ENCODE data around the gene MAPKAPK2.

MAPKAPK2 gene

GRCh38 chr1:206703661-206704060 is 19.0 kb downstream of the MAPKAPK2 start:
- Histone ChIP-seq H3K27ac (ENCODE audit: low read length) (no peak overlapping the region), H3K4me1 (ENCODE audit: control insufficient read depth, insufficient read depth, low read length) (peaks cover 63% of the 10 kb centered on the region), H3K4me3 (ENCODE audit: low read length in 2 of 2) (no peak overlapping the region), H3K9ac (ENCODE audit: low read length in 2 of 2) (no peak overlapping the region), H3K36me3 (ENCODE audit: control insufficient read depth in 2 of 2, insufficient read depth in 2 of 2, low read length in 2 of 2) (no peaks in the 10 kb centered on the region), H3K9me3 (ENCODE audit: control insufficient read depth in 2 of 2, low read length in 2 of 2) (no peaks in the 10 kb centered on the region), H3K27me3 (ENCODE audit: control insufficient read depth in 1 of 2, insufficient read depth in 2 of 2, low read length in 2 of 2) (no peaks in the 10 kb centered on the region)

DNA sequence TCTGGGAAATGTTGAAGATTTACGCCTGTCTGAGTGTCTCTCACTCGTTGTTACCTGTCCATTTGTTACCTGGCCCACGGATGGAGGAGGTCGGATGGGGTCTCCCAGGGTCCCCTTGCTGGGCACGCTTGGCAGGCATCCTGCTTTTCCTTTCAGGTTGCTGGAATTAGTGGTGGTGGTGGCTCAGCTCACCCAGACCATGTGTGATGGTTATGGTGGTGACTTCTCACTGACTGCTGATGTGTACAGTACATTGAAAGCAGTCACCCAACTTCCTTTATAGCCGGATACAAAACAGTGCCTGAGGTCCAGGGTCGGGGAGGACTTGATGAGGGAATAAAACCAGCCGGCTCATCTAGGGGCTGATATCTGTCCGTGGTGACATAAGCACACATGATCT is 19.5 kb downstream of the MAPKAPK2 start:
- H3K36me3 ChIP-seq (ENCODE audit: control insufficient read depth in 2 of 2, insufficient read depth in 2 of 2, low read length in 2 of 2): no peaks in the 10 kb centered on the region
- H3K27ac ChIP-seq (ENCODE audit: low read length): no peak overlapping the region

GRCh38 chr1:206705191-206705590 is 20.5 kb downstream of the MAPKAPK2 start:
- H3K27ac ChIP-seq (ENCODE audit: low read length): no peak overlapping the region
- peak overlapping the region in 1 of 2 donors; percentile 16 for H3K9ac ChIP-seq (ENCODE audit: low read length in 2 of 2)
- peak overlapping the region in 1 of 2 donors; percentile 35 for H3K4me3 ChIP-seq (ENCODE audit: low read length in 2 of 2)

More for the DNA sequence above, 19.5 kb downstream of the MAPKAPK2 start:
- H3K4me1 ChIP-seq (ENCODE audit: control insufficient read depth, insufficient read depth, low read length): peaks cover 62% of the 10 kb centered on the region
- no peak overlapping the region for H3K4me3 ChIP-seq (ENCODE audit: low read length in 2 of 2)
- no peaks in the 10 kb centered on the region for H3K27me3 ChIP-seq (ENCODE audit: control insufficient read depth in 1 of 2, insufficient read depth in 2 of 2, low read length in 2 of 2)
- H3K9ac ChIP-seq (ENCODE audit: low read length in 2 of 2): no peak overlapping the region
- no peaks in the 10 kb centered on the region for H3K9me3 ChIP-seq (ENCODE audit: control insufficient read depth in 2 of 2, low read length in 2 of 2)

GRCh38 chr1:206705726-206706297 is 21.1 kb downstream of the MAPKAPK2 start:
- H3K4me3 ChIP-seq (ENCODE audit: low read length in 2 of 2): peak overlapping the region in 1 of 2 donors; percentile 35
- H3K27me3 ChIP-seq (ENCODE audit: control insufficient read depth in 1 of 2, insufficient read depth in 2 of 2, low read length in 2 of 2): no peaks in the 10 kb centered on the region
- H3K9me3 ChIP-seq (ENCODE audit: control insufficient read depth in 2 of 2, low read length in 2 of 2): no peaks in the 10 kb centered on the region
- no peak overlapping the region for H3K27ac ChIP-seq (ENCODE audit: low read length)
- no peaks in the 10 kb centered on the region for H3K36me3 ChIP-seq (ENCODE audit: control insufficient read depth in 2 of 2, insufficient read depth in 2 of 2, low read length in 2 of 2)
- peaks cover 56% of the 10 kb centered on the region for H3K4me1 ChIP-seq (ENCODE audit: control insufficient read depth, insufficient read depth, low read length)
- H3K9ac ChIP-seq (ENCODE audit: low read length in 2 of 2): peak overlapping the region in 1 of 2 donors; percentile 16

More at GRCh38 chr1:206705191-206705590, 20.5 kb downstream of the MAPKAPK2 start:
- Histone ChIP-seq H3K36me3 (ENCODE audit: control insufficient read depth in 2 of 2, insufficient read depth in 2 of 2, low read length in 2 of 2) (no peaks in the 10 kb centered on the region), H3K4me1 (ENCODE audit: control insufficient read depth, insufficient read depth, low read length) (peaks cover 62% of the 10 kb centered on the region), H3K27me3 (ENCODE audit: control insufficient read depth in 1 of 2, insufficient read depth in 2 of 2, low read length in 2 of 2) (no peaks in the 10 kb centered on the region), H3K9me3 (ENCODE audit: control insufficient read depth in 2 of 2, low read length in 2 of 2) (no peaks in the 10 kb centered on the region)

DNA sequence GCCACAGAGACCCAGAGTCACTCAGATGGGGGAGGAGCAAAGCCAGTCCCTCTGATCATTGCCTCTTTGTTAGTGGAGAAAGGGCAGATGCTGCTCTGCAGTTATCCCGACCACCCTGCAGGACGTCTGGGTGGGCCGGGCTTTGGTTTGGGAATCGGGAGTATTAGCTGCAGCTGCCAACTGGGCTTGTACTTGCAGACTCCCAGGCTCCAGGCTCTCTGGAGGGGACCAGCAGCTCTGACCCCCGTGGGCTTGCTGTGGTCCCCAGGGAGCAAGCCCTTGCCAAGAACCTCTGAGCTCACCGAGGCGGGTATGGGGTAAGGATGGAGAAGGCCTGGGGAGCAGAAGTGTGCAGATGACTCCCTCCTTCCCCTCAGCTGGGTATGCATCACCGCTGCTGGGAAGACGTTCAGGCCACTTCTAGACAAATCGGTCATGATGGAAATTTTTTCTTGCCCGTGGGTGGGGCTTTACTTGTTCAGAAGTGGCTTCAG is 21.6 kb downstream of the MAPKAPK2 start:
- peak overlapping the region; percentile 31 for H3K27ac ChIP-seq (ENCODE audit: low read length)
- H3K9me3 ChIP-seq (ENCODE audit: control insufficient read depth in 2 of 2, low read length in 2 of 2): no peaks in the 10 kb centered on the region
- H3K4me3 ChIP-seq (ENCODE audit: low read length in 2 of 2): peak overlapping the region in 1 of 2 donors; percentile 29
- H3K4me1 ChIP-seq (ENCODE audit: control insufficient read depth, insufficient read depth, low read length): peaks cover 53% of the 10 kb centered on the region
- H3K27me3 ChIP-seq (ENCODE audit: control insufficient read depth in 1 of 2, insufficient read depth in 2 of 2, low read length in 2 of 2): no peaks in the 10 kb centered on the region
- H3K36me3 ChIP-seq (ENCODE audit: control insufficient read depth in 2 of 2, insufficient read depth in 2 of 2, low read length in 2 of 2): no peaks in the 10 kb centered on the region
- no peak overlapping the region for H3K9ac ChIP-seq (ENCODE audit: low read length in 2 of 2)

DNA sequence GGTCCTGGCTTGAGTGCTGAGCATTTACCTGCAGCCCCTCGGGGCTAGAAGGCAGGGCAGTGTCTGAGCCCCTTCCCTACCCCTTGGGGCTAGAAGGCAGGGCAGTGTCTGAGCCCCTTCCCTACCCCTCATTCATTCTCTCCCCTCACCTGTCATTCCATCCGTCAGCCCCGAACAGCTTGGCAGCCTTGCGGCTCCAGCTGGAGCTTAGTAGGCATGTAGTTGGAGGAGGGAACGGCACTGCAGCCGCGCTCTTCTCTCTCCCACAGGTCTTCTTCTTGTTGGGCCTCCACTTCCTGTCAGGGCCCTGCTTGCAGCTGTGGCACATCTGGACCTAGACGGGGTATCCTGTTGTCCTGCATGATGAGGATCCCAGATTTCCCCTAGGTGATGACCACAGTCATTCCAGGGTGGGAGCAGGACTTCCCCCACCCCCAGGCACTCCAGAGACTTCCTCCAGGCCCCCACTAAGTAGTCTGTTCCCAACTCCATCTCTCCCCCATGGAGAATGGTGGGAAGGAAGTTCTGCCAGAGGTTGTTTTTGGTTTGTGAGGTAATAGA is 22.2 kb downstream of the MAPKAPK2 start:
- H3K4me3 ChIP-seq (ENCODE audit: low read length in 2 of 2): peak overlapping the region in 1 of 2 donors; percentile 29
- H3K36me3 ChIP-seq (ENCODE audit: control insufficient read depth in 2 of 2, insufficient read depth in 2 of 2, low read length in 2 of 2): no peaks in the 10 kb centered on the region
- no peaks in the 10 kb centered on the region for H3K9me3 ChIP-seq (ENCODE audit: control insufficient read depth in 2 of 2, low read length in 2 of 2)
- H3K9ac ChIP-seq (ENCODE audit: low read length in 2 of 2): no peak overlapping the region
- H3K27ac ChIP-seq (ENCODE audit: low read length): peak overlapping the region; percentile 31
- no peaks in the 10 kb centered on the region for H3K27me3 ChIP-seq (ENCODE audit: control insufficient read depth in 1 of 2, insufficient read depth in 2 of 2, low read length in 2 of 2)
- peaks cover 53% of the 10 kb centered on the region for H3K4me1 ChIP-seq (ENCODE audit: control insufficient read depth, insufficient read depth, low read length)

GRCh38 chr1:206708058-206708457 is 23.4 kb downstream of the MAPKAPK2 start:
- Histone ChIP-seq H3K27me3 (ENCODE audit: control insufficient read depth in 1 of 2, insufficient read depth in 2 of 2, low read length in 2 of 2) (no peaks in the 10 kb centered on the region), H3K4me1 (ENCODE audit: control insufficient read depth, insufficient read depth, low read length) (peaks cover 50% of the 10 kb centered on the region), H3K9me3 (ENCODE audit: control insufficient read depth in 2 of 2, low read length in 2 of 2) (no peaks in the 10 kb centered on the region), H3K36me3 (ENCODE audit: control insufficient read depth in 2 of 2, insufficient read depth in 2 of 2, low read length in 2 of 2) (no peaks in the 10 kb centered on the region), H3K27ac (ENCODE audit: low read length) (no peak overlapping the region), H3K9ac (ENCODE audit: low read length in 2 of 2) (no peak overlapping the region), H3K4me3 (ENCODE audit: low read length in 2 of 2) (no peak overlapping the region)

- Histone ChIP-seq H3K36me3 (ENCODE audit: control insufficient read depth in 2 of 2, insufficient read depth in 2 of 2, low read length in 2 of 2) (no peaks in the 10 kb centered on the region), H3K27me3 (ENCODE audit: control insufficient read depth in 1 of 2, insufficient read depth in 2 of 2, low read length in 2 of 2) (no peaks in the 10 kb centered on the region), H3K9ac (ENCODE audit: low read length in 2 of 2) (no peak overlapping the region), H3K4me1 (ENCODE audit: control insufficient read depth, insufficient read depth, low read length) (peaks cover 58% of the 10 kb centered on the region), H3K27ac (ENCODE audit: low read length) (no peak overlapping the region), H3K9me3 (ENCODE audit: control insufficient read depth in 2 of 2, low read length in 2 of 2) (no peaks in the 10 kb centered on the region), H3K4me3 (ENCODE audit: low read length in 2 of 2) (no peak overlapping the region)
These were observed 24.2 kb downstream of the MAPKAPK2 start for GRCh38 chr1:206708882-206709281.

DNA sequence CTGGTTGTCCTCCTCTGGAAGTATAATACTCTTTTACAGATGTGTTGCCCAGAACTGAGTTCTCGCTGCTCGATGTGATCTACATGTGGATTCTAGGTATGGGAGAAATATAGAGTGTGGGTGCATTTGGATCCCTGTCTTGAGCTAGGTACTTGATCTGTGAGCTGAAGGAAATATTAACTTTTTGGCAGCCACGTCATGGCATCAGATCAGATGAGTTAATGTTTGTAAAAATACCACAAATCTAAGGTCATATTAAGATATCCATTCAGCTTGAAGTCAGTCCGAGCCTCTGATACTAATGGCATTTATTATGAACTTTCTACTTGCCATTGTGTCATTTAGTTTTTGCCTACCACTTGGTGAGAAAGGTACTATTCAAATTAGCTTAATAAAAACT is 24.6 kb downstream of the MAPKAPK2 start:
- H3K4me1 ChIP-seq (ENCODE audit: control insufficient read depth, insufficient read depth, low read length): peaks cover 62% of the 10 kb centered on the region
- H3K9me3 ChIP-seq (ENCODE audit: control insufficient read depth in 2 of 2, low read length in 2 of 2): no peaks in the 10 kb centered on the region
- no peak overlapping the region for H3K9ac ChIP-seq (ENCODE audit: low read length in 2 of 2)
- H3K27ac ChIP-seq (ENCODE audit: low read length): no peak overlapping the region
- H3K36me3 ChIP-seq (ENCODE audit: control insufficient read depth in 2 of 2, insufficient read depth in 2 of 2, low read length in 2 of 2): no peaks in the 10 kb centered on the region
- H3K27me3 ChIP-seq (ENCODE audit: control insufficient read depth in 1 of 2, insufficient read depth in 2 of 2, low read length in 2 of 2): no peaks in the 10 kb centered on the region
- H3K4me3 ChIP-seq (ENCODE audit: low read length in 2 of 2): no peak overlapping the region

DNA sequence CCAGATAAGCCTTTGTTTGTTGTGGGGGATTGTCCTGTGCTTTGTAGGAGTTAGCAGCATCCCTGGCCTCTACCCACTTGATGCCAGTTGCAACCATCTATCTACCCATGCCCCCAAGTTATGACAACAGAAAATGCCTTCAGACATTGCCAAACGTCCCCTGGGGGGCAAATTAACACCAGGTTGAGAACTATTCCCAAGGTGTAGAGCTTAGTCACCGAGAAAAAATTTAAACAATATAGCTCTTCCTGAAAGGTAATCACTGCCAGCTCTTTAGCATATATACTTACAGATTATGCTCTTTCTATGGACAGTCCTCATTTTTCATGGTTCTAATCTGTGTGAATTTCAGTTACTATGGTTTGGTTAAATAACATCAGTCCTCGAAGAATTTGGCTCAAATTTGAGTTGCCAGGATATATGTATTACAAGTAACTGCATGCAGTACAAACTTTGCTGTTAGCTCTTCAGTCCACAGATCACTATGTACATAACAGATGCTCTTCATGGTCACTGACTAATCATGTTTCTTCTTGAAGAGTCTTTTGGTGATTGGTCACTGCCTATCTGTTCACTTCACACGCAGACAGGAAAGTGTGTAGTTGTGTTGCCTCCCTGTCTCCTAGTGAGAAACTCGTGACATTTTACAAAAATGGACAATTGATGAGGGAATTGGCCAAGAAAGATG is 25.2 kb downstream of the MAPKAPK2 start:
- H3K36me3 ChIP-seq (ENCODE audit: control insufficient read depth in 2 of 2, insufficient read depth in 2 of 2, low read length in 2 of 2): no peaks in the 10 kb centered on the region
- H3K27ac ChIP-seq (ENCODE audit: low read length): no peak overlapping the region
- peaks cover 62% of the 10 kb centered on the region for H3K4me1 ChIP-seq (ENCODE audit: control insufficient read depth, insufficient read depth, low read length)

GRCh38 chr1:206710460-206710823 is 25.7 kb downstream of the MAPKAPK2 start:
- Histone ChIP-seq H3K4me1 (ENCODE audit: control insufficient read depth, insufficient read depth, low read length) (peaks cover 61% of the 10 kb centered on the region), H3K27ac (ENCODE audit: low read length) (no peak overlapping the region)

More for the DNA sequence above, 25.2 kb downstream of the MAPKAPK2 start:
- H3K27me3 ChIP-seq (ENCODE audit: control insufficient read depth in 1 of 2, insufficient read depth in 2 of 2, low read length in 2 of 2): no peaks in the 10 kb centered on the region
- H3K9ac ChIP-seq (ENCODE audit: low read length in 2 of 2): no peak overlapping the region
- no peaks in the 10 kb centered on the region for H3K9me3 ChIP-seq (ENCODE audit: control insufficient read depth in 2 of 2, low read length in 2 of 2)
- H3K4me3 ChIP-seq (ENCODE audit: low read length in 2 of 2): no peak overlapping the region

More at GRCh38 chr1:206710460-206710823, 25.7 kb downstream of the MAPKAPK2 start:
- Histone ChIP-seq H3K9ac (ENCODE audit: low read length in 2 of 2) (no peak overlapping the region), H3K4me3 (ENCODE audit: low read length in 2 of 2) (no peak overlapping the region), H3K27me3 (ENCODE audit: control insufficient read depth in 1 of 2, insufficient read depth in 2 of 2, low read length in 2 of 2) (no peaks in the 10 kb centered on the region), H3K36me3 (ENCODE audit: control insufficient read depth in 2 of 2, insufficient read depth in 2 of 2, low read length in 2 of 2) (no peaks in the 10 kb centered on the region), H3K9me3 (ENCODE audit: control insufficient read depth in 2 of 2, low read length in 2 of 2) (no peaks in the 10 kb centered on the region)

Measured in stomach smooth muscle (tissue), 2 donors.